Measurements from ENCODE around the gene GASK1A.

The GASK1A gene

GRCh38 chr3:43086460-43087165 lies 107.5 kb downstream of the GASK1A start:
- Histone ChIP-seq H3K27ac (ENCODE audit: low read length) (no peak overlapping the region), H3K36me3 (ENCODE audit: control insufficient read depth in 2 of 2, insufficient read depth in 2 of 2, low read length in 2 of 2) (peaks cover 2 to 6% of the 10 kb centered on the region in 2 donors), H3K4me1 (ENCODE audit: control insufficient read depth, insufficient read depth, low read length) (peaks cover 7% of the 10 kb centered on the region), H3K9me3 (ENCODE audit: control insufficient read depth in 2 of 2, low read length in 2 of 2) (no peaks in the 10 kb centered on the region), H3K4me3 (ENCODE audit: low read length in 2 of 2) (no peak overlapping the region), H3K27me3 (ENCODE audit: control insufficient read depth in 1 of 2, insufficient read depth in 2 of 2, low read length in 2 of 2) (no peaks in the 10 kb centered on the region), H3K9ac (ENCODE audit: low read length in 2 of 2) (no peak overlapping the region)

- Histone ChIP-seq H3K4me1 (ENCODE audit: control insufficient read depth, insufficient read depth, low read length) (peaks cover 10% of the 10 kb centered on the region), H3K9ac (ENCODE audit: low read length in 2 of 2) (no peak overlapping the region), H3K36me3 (ENCODE audit: control insufficient read depth in 2 of 2, insufficient read depth in 2 of 2, low read length in 2 of 2) (peaks cover 2 to 3% of the 10 kb centered on the region in 2 donors), H3K27ac (ENCODE audit: low read length) (no peak overlapping the region), H3K27me3 (ENCODE audit: control insufficient read depth in 1 of 2, insufficient read depth in 2 of 2, low read length in 2 of 2) (no peaks in the 10 kb centered on the region), H3K4me3 (ENCODE audit: low read length in 2 of 2) (no peak overlapping the region), H3K9me3 (ENCODE audit: control insufficient read depth in 2 of 2, low read length in 2 of 2) (no peaks in the 10 kb centered on the region)
Measured at GRCh38 chr3:43087249-43087776, 108.2 kb downstream of the GASK1A start.

GRCh38 chr3:43089081-43089480 lies 110.0 kb downstream of the GASK1A start:
- H3K27ac ChIP-seq (ENCODE audit: low read length), result no peak overlapping the region
- no peaks in the 10 kb centered on the region for H3K9me3 ChIP-seq (ENCODE audit: control insufficient read depth in 2 of 2, low read length in 2 of 2)
- no peak overlapping the region for H3K4me3 ChIP-seq (ENCODE audit: low read length in 2 of 2)
- no peak overlapping the region for H3K9ac ChIP-seq (ENCODE audit: low read length in 2 of 2)
- H3K27me3 ChIP-seq (ENCODE audit: control insufficient read depth in 1 of 2, insufficient read depth in 2 of 2, low read length in 2 of 2), result no peaks in the 10 kb centered on the region
- peaks cover 0 to 2% of the 10 kb centered on the region in 2 donors for H3K36me3 ChIP-seq (ENCODE audit: control insufficient read depth in 2 of 2, insufficient read depth in 2 of 2, low read length in 2 of 2)
- H3K4me1 ChIP-seq (ENCODE audit: control insufficient read depth, insufficient read depth, low read length), result peaks cover 14% of the 10 kb centered on the region

GRCh38 chr3:43090238-43090637 lies 111.1 kb downstream of the GASK1A start:
- Histone ChIP-seq H3K27ac (ENCODE audit: low read length) (no peak overlapping the region), H3K4me3 (ENCODE audit: low read length in 2 of 2) (no peak overlapping the region), H3K4me1 (ENCODE audit: control insufficient read depth, insufficient read depth, low read length) (peaks cover 24% of the 10 kb centered on the region), H3K36me3 (ENCODE audit: control insufficient read depth in 2 of 2, insufficient read depth in 2 of 2, low read length in 2 of 2) (peaks cover 0 to 2% of the 10 kb centered on the region in 2 donors), H3K27me3 (ENCODE audit: control insufficient read depth in 1 of 2, insufficient read depth in 2 of 2, low read length in 2 of 2) (no peaks in the 10 kb centered on the region), H3K9ac (ENCODE audit: low read length in 2 of 2) (no peak overlapping the region), H3K9me3 (ENCODE audit: control insufficient read depth in 2 of 2, low read length in 2 of 2) (no peaks in the 10 kb centered on the region)

GRCh38 chr3:43091481-43091880 lies 112.4 kb downstream of the GASK1A start:
- no peaks in the 10 kb centered on the region for H3K27me3 ChIP-seq (ENCODE audit: control insufficient read depth in 1 of 2, insufficient read depth in 2 of 2, low read length in 2 of 2)
- no peak overlapping the region for H3K9ac ChIP-seq (ENCODE audit: low read length in 2 of 2)
- H3K9me3 ChIP-seq (ENCODE audit: control insufficient read depth in 2 of 2, low read length in 2 of 2), result no peaks in the 10 kb centered on the region
- H3K4me3 ChIP-seq (ENCODE audit: low read length in 2 of 2), result no peak overlapping the region
- H3K4me1 ChIP-seq (ENCODE audit: control insufficient read depth, insufficient read depth, low read length), result peaks cover 24% of the 10 kb centered on the region
- H3K36me3 ChIP-seq (ENCODE audit: control insufficient read depth in 2 of 2, insufficient read depth in 2 of 2, low read length in 2 of 2), result no peaks in the 10 kb centered on the region
- H3K27ac ChIP-seq (ENCODE audit: low read length), result no peak overlapping the region

GRCh38 chr3:43093006-43093405 lies 113.9 kb downstream of the GASK1A start:
- no peaks in the 10 kb centered on the region for H3K27me3 ChIP-seq (ENCODE audit: control insufficient read depth in 1 of 2, insufficient read depth in 2 of 2, low read length in 2 of 2)
- no peak overlapping the region for H3K4me3 ChIP-seq (ENCODE audit: low read length in 2 of 2)
- H3K27ac ChIP-seq (ENCODE audit: low read length), result no peak overlapping the region
- peaks cover 24% of the 10 kb centered on the region for H3K4me1 ChIP-seq (ENCODE audit: control insufficient read depth, insufficient read depth, low read length)
- H3K9ac ChIP-seq (ENCODE audit: low read length in 2 of 2), result no peak overlapping the region
- no peaks in the 10 kb centered on the region for H3K36me3 ChIP-seq (ENCODE audit: control insufficient read depth in 2 of 2, insufficient read depth in 2 of 2, low read length in 2 of 2)
- no peaks in the 10 kb centered on the region for H3K9me3 ChIP-seq (ENCODE audit: control insufficient read depth in 2 of 2, low read length in 2 of 2)

GRCh38 chr3:43093974-43094373 lies 114.9 kb downstream of the GASK1A start:
- peaks cover 24% of the 10 kb centered on the region for H3K4me1 ChIP-seq (ENCODE audit: control insufficient read depth, insufficient read depth, low read length)
- no peak overlapping the region for H3K4me3 ChIP-seq (ENCODE audit: low read length in 2 of 2)
- no peaks in the 10 kb centered on the region for H3K9me3 ChIP-seq (ENCODE audit: control insufficient read depth in 2 of 2, low read length in 2 of 2)
- H3K27ac ChIP-seq (ENCODE audit: low read length), result no peak overlapping the region
- no peak overlapping the region for H3K9ac ChIP-seq (ENCODE audit: low read length in 2 of 2)
- peaks cover 0 to 2% of the 10 kb centered on the region in 2 donors for H3K36me3 ChIP-seq (ENCODE audit: control insufficient read depth in 2 of 2, insufficient read depth in 2 of 2, low read length in 2 of 2)
- H3K27me3 ChIP-seq (ENCODE audit: control insufficient read depth in 1 of 2, insufficient read depth in 2 of 2, low read length in 2 of 2), result no peaks in the 10 kb centered on the region

- Histone ChIP-seq H3K4me3 (ENCODE audit: low read length in 2 of 2) (no peak overlapping the region), H3K36me3 (ENCODE audit: control insufficient read depth in 2 of 2, insufficient read depth in 2 of 2, low read length in 2 of 2) (peaks cover 0 to 2% of the 10 kb centered on the region in 2 donors), H3K27ac (ENCODE audit: low read length) (no peak overlapping the region), H3K9me3 (ENCODE audit: control insufficient read depth in 2 of 2, low read length in 2 of 2) (no peaks in the 10 kb centered on the region), H3K27me3 (ENCODE audit: control insufficient read depth in 1 of 2, insufficient read depth in 2 of 2, low read length in 2 of 2) (no peaks in the 10 kb centered on the region), H3K4me1 (ENCODE audit: control insufficient read depth, insufficient read depth, low read length) (peaks cover 24% of the 10 kb centered on the region), H3K9ac (ENCODE audit: low read length in 2 of 2) (no peak overlapping the region)
Measured at GRCh38 chr3:43094381-43094780, 115.3 kb downstream of the GASK1A start.

- Histone ChIP-seq H3K27me3 (ENCODE audit: control insufficient read depth in 1 of 2, insufficient read depth in 2 of 2, low read length in 2 of 2) (no peaks in the 10 kb centered on the region), H3K4me3 (ENCODE audit: low read length in 2 of 2) (no peak overlapping the region), H3K9ac (ENCODE audit: low read length in 2 of 2) (no peak overlapping the region), H3K4me1 (ENCODE audit: control insufficient read depth, insufficient read depth, low read length) (peaks cover 24% of the 10 kb centered on the region), H3K27ac (ENCODE audit: low read length) (no peak overlapping the region), H3K36me3 (ENCODE audit: control insufficient read depth in 2 of 2, insufficient read depth in 2 of 2, low read length in 2 of 2) (peaks cover 0 to 2% of the 10 kb centered on the region in 2 donors), H3K9me3 (ENCODE audit: control insufficient read depth in 2 of 2, low read length in 2 of 2) (no peaks in the 10 kb centered on the region)
Measured at GRCh38 chr3:43094851-43095250, 115.7 kb downstream of the GASK1A start.

GRCh38 chr3:43095370-43095769 lies 116.3 kb downstream of the GASK1A start:
- Histone ChIP-seq H3K9ac (ENCODE audit: low read length in 2 of 2) (peak overlapping the region in 1 of 2 donors; percentile 13), H3K27ac (ENCODE audit: low read length) (no peak overlapping the region), H3K36me3 (ENCODE audit: control insufficient read depth in 2 of 2, insufficient read depth in 2 of 2, low read length in 2 of 2) (peaks cover 0 to 2% of the 10 kb centered on the region in 2 donors), H3K27me3 (ENCODE audit: control insufficient read depth in 1 of 2, insufficient read depth in 2 of 2, low read length in 2 of 2) (no peaks in the 10 kb centered on the region), H3K4me1 (ENCODE audit: control insufficient read depth, insufficient read depth, low read length) (peaks cover 23% of the 10 kb centered on the region), H3K9me3 (ENCODE audit: control insufficient read depth in 2 of 2, low read length in 2 of 2) (no peaks in the 10 kb centered on the region), H3K4me3 (ENCODE audit: low read length in 2 of 2) (no peak overlapping the region)

GRCh38 chr3:43096761-43097160 lies 117.7 kb downstream of the GASK1A start:
- Histone ChIP-seq H3K27me3 (ENCODE audit: control insufficient read depth in 1 of 2, insufficient read depth in 2 of 2, low read length in 2 of 2) (no peaks in the 10 kb centered on the region), H3K36me3 (ENCODE audit: control insufficient read depth in 2 of 2, insufficient read depth in 2 of 2, low read length in 2 of 2) (peaks cover 0 to 2% of the 10 kb centered on the region in 2 donors), H3K9me3 (ENCODE audit: control insufficient read depth in 2 of 2, low read length in 2 of 2) (no peaks in the 10 kb centered on the region), H3K27ac (ENCODE audit: low read length) (no peak overlapping the region), H3K4me3 (ENCODE audit: low read length in 2 of 2) (no peak overlapping the region), H3K4me1 (ENCODE audit: control insufficient read depth, insufficient read depth, low read length) (peaks cover 16% of the 10 kb centered on the region), H3K9ac (ENCODE audit: low read length in 2 of 2) (no peak overlapping the region)

All from stomach smooth muscle (tissue), 2 donors.